Panc1 (cell line): ENCODE data around the gene RASGEF1B.

ENCODE experiments used
- CTCF ChIP-seq: fragments of 450-650 bp; IDR thresholded peaks from 2 replicates; pipeline ENCODE4 v1.5.1; 2017; ENCODE audit warnings: mild to moderate bottlenecking
- POLR2AphosphoS5 ChIP-seq: IDR thresholded peaks from 2 replicates; pipeline ENCODE4 v1.6.1; 2012; ENCODE audit warnings: mild to moderate bottlenecking, low read depth, low read length, moderate library complexity
- SIN3A ChIP-seq: IDR thresholded peaks from 2 replicates; pipeline ENCODE4 v1.6.1; 2012; ENCODE audit warnings: low read depth, mild to moderate bottlenecking, low read length, moderate library complexity, borderline replicate concordance; ENCODE audit not compliant: insufficient read depth
- TF ChIP-seq, protein P1 (sequence below), 2 experiments: IDR thresholded peaks; 2 replicates each; pipeline ENCODE4 v1.6.1; 2011 to 2012; ENCODE audit warnings: low read depth in 2 of 2, control low read depth in 1 of 2, low read length in 1 of 2, mild to moderate bottlenecking in 1 of 2, moderate library complexity in 1 of 2; ENCODE audit not compliant: insufficient read depth in 1 of 2

DNA sequence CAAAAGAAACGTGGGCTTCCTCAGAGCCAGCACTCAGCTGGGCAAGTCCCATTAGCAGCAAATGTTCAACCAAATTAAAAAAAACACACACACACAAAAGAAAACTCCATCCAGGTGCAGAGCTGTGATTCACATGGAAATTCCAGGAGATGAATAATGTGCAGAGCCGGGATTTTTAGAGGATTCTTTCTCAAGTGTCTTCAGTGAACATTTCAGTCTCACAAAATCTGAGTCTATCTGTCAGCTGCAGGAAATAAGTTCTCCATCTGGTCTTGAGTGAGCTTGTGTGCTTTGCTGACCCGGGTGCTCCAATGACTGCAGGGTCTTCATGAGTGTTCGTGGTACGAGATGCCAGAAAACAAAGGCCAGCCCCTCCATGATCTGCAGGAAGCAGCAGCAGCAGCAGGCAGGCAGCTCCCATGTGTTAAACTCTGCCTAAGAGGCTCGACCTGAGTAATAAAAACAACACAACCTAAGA is 44.3 kb downstream of the RASGEF1B start:
- no peak for TF ChIP-seq CTCF
- TF ChIP-seq, protein P1, sequence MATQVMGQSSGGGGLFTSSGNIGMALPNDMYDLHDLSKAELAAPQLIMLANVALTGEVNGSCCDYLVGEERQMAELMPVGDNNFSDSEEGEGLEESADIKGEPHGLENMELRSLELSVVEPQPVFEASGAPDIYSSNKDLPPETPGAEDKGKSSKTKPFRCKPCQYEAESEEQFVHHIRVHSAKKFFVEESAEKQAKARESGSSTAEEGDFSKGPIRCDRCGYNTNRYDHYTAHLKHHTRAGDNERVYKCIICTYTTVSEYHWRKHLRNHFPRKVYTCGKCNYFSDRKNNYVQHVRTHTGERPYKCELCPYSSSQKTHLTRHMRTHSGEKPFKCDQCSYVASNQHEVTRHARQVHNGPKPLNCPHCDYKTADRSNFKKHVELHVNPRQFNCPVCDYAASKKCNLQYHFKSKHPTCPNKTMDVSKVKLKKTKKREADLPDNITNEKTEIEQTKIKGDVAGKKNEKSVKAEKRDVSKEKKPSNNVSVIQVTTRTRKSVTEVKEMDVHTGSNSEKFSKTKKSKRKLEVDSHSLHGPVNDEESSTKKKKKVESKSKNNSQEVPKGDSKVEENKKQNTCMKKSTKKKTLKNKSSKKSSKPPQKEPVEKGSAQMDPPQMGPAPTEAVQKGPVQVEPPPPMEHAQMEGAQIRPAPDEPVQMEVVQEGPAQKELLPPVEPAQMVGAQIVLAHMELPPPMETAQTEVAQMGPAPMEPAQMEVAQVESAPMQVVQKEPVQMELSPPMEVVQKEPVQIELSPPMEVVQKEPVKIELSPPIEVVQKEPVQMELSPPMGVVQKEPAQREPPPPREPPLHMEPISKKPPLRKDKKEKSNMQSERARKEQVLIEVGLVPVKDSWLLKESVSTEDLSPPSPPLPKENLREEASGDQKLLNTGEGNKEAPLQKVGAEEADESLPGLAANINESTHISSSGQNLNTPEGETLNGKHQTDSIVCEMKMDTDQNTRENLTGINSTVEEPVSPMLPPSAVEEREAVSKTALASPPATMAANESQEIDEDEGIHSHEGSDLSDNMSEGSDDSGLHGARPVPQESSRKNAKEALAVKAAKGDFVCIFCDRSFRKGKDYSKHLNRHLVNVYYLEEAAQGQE (IDR thresholded peaks at IDR 0.05; ENCODE audit: insufficient read depth in 1 of 2, low read depth in 2 of 2, low read length in 1 of 2): no peak
- no peak for TF ChIP-seq SIN3A
- TF ChIP-seq POLR2AphosphoS5: no peak
